PC-3 (cell line): ENCODE results near the gene UBASH3A. TPM values are rescaled to one million over a fixed set of nuclear protein-coding genes. Genes with fewer than 3 reads are reported as not detected.

Source experiments
- ATAC-seq: fragments of 200-7000 bp; cut with Tn5 transposase; 2 replicates; pipeline ENCODE4 v1.9.1; 2020; ENCODE audit warnings: mild to moderate bottlenecking, moderate library complexity
- BruUV-seq: library from RNA; stranded (reverse); fragments of 400-500 nt; replicated peaks from 2 replicates; lab custom pipeline; 2021; lab: Mats Ljungman, UMichigan
- CTCF ChIA-PET: fragments of 300-600 bp; sonication (Branson Sonifier 250); formaldehyde crosslinking; loops from one replicate; lab custom pipeline; 2022; ENCODE audit warnings: antibody characterized with exemption; lab: Charles Lee
- POLR2A ChIA-PET: fragments of 300-600 bp; sonication (Branson Sonifier 250); formaldehyde crosslinking; loops from one replicate; lab custom pipeline; 2022; ENCODE audit warnings: antibody characterized with exemption; ENCODE audit not compliant: unreplicated experiment; lab: Charles Lee
- DNase-seq: peaks from one replicate; pipeline ENCODE4 v3.0.0-alpha.2; 2015
- H2AFZ ChIP-seq: fragments of 300-600 bp; sonication (generic); 2 replicates; pipeline ENCODE4 v1.6.0; 2016; ENCODE audit warnings: antibody characterized with exemption, low read length
- H3F3A ChIP-seq: fragments of 300-600 bp; sonication (generic); one replicate; pipeline ENCODE4 v1.6.0; 2017; ENCODE audit warnings: antibody characterized with exemption, low read length, control low read depth, mild to moderate bottlenecking; ENCODE audit not compliant: unreplicated experiment
- H3K27ac ChIP-seq: fragments of 300-600 bp; sonication (generic); 2 replicates; pipeline ENCODE4 v1.5.1; 2016; ENCODE audit warnings: mild to moderate bottlenecking, low read length
- H3K27me3 ChIP-seq: fragments of 300-600 bp; sonication (generic); 2 replicates; pipeline ENCODE4 v1.6.1; 2016; ENCODE audit warnings: low read length, mixed read lengths
- H3K36me3 ChIP-seq: fragments of 300-600 bp; sonication (generic); 2 replicates; pipeline ENCODE4 v1.6.1; 2016; ENCODE audit warnings: low read depth, mixed run types, low read length, mixed read lengths
- H3K4me1 ChIP-seq: fragments of 300-600 bp; sonication (generic); 2 replicates; pipeline ENCODE4 v1.5.1; 2016; ENCODE audit warnings: low read length; ENCODE audit not compliant: insufficient read depth
- H3K4me2 ChIP-seq: fragments of 300-600 bp; sonication (generic); 2 replicates; pipeline ENCODE4 v1.6.0; 2016; ENCODE audit warnings: low read length
- H3K4me3 ChIP-seq: fragments of 300-600 bp; sonication (generic); 2 replicates; pipeline ENCODE4 v1.5.1; 2016; ENCODE audit warnings: mild to moderate bottlenecking, low read length, mixed read lengths
- H3K79me2 ChIP-seq: fragments of 300-600 bp; sonication (generic); 2 replicates; pipeline ENCODE4 v1.6.1; 2017; ENCODE audit warnings: low read length, mixed read lengths
- H3K9ac ChIP-seq: fragments of 300-600 bp; sonication (generic); 2 replicates; pipeline ENCODE4 v1.6.0; 2016; ENCODE audit warnings: mild to moderate bottlenecking, low read length
- H3K9me2 ChIP-seq: fragments of 300-600 bp; sonication (generic); replicated peaks from 2 replicates; pipeline ENCODE4 v1.6.1; 2016; ENCODE audit warnings: mixed run types, low read length, mixed read lengths
- H3K9me3 ChIP-seq: fragments of 300-600 bp; sonication (generic); 2 replicates; pipeline ENCODE4 v1.6.1; 2016; ENCODE audit warnings: low read length, mixed read lengths
- H4K20me1 ChIP-seq: fragments of 300-600 bp; sonication (generic); 2 replicates; pipeline ENCODE4 v1.6.1; 2016; ENCODE audit warnings: low read length, mixed read lengths
- EZH2 ChIP-seq: fragments of 300-600 bp; sonication (generic); IDR thresholded peaks from one replicate; pipeline ENCODE4 v1.6.1; 2017; ENCODE audit warnings: antibody characterized with exemption, mild to moderate bottlenecking, low read length; ENCODE audit not compliant: unreplicated experiment
- EZH2phosphoT487 ChIP-seq: fragments of 300-600 bp; sonication (generic); IDR thresholded peaks from 2 replicates; pipeline ENCODE4 v1.6.1; 2018; ENCODE audit warnings: mild to moderate bottlenecking, antibody characterized with exemption, low read length, borderline replicate concordance
- intact Hi-C: fragments of 100-400 bp; cut with micrococcal nuclease; formaldehyde crosslinking; loops from 2 replicates; pipeline ENCODE4 v1.9.0; 2023
- total RNA-seq: library from RNA; depleted of rRNA; stranded (reverse); fragments of >200 nt; gene quantifications from 2 replicates; pipeline ENCODE4 v1.2.3, GENCODE V29; 2014
- TF ChIP-seq, protein P1 (sequence below): fragments of 300-600 bp; sonication (generic); conservative IDR thresholded peaks from 2 replicates; pipeline ENCODE4 v1.5.1; 2017; ENCODE audit warnings: antibody characterized with exemption, low read depth, mild to moderate bottlenecking, low read length

The UBASH3A gene
- total RNA-seq, 1 experiment from 2014 or later: 1.0 TPM

DNA sequence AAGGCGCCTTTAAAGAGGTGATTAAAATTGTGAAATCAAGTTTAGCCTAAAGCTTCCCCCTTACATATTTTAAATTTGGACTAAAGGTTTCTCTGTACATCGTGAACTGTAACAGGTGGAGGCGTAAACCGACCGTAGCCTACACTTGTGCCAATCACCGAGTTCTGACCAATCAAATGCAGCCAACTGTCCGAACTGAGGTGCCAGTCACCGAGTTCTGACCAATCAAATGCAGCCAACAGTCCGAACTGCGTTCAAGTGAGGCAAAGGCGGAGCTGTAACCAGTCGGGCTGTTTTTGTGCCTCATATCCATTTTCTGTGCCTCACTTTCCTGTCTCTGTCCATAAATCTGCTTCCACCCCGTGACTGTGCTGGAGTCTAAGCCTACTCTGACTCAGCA is 44.8 kb upstream of the UBASH3A start:
- ATAC-seq (no peak), DNase-seq (no peak)
- Histone ChIP-seq H3F3A (no peaks in the 10 kb centered on the region), H3K9me2 (no peaks in the 10 kb centered on the region), H3K9me3 (peaks cover 9% of the 10 kb centered on the region; the same call in 1 of the 2 replicates), H4K20me1 (no peaks in the 10 kb centered on the region), H3K36me3 (no peaks in the 10 kb centered on the region), H3K4me2 (no peak overlapping the region), H3K79me2 (no peaks in the 10 kb centered on the region), H2AFZ (no peak overlapping the region), H3K4me3 (no peak overlapping the region), H3K4me1 (peaks cover 19% of the 10 kb centered on the region), H3K9ac (no peak overlapping the region), H3K27me3 (no peaks in the 10 kb centered on the region), H3K27ac (no peak overlapping the region)
- intact Hi-C loops: no loop called here
- TF ChIP-seq EZH2 (no peak), EZH2phosphoT487 (no peak)
- TF ChIP-seq, protein P1, sequence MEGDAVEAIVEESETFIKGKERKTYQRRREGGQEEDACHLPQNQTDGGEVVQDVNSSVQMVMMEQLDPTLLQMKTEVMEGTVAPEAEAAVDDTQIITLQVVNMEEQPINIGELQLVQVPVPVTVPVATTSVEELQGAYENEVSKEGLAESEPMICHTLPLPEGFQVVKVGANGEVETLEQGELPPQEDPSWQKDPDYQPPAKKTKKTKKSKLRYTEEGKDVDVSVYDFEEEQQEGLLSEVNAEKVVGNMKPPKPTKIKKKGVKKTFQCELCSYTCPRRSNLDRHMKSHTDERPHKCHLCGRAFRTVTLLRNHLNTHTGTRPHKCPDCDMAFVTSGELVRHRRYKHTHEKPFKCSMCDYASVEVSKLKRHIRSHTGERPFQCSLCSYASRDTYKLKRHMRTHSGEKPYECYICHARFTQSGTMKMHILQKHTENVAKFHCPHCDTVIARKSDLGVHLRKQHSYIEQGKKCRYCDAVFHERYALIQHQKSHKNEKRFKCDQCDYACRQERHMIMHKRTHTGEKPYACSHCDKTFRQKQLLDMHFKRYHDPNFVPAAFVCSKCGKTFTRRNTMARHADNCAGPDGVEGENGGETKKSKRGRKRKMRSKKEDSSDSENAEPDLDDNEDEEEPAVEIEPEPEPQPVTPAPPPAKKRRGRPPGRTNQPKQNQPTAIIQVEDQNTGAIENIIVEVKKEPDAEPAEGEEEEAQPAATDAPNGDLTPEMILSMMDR: no peak
- POLR2A ChIA-PET: no interaction called here
- CTCF ChIA-PET: interaction anchor here (0.6 kb wide), 1 partner anchor 50 kb away, joined by 5 read pairs; no protein-coding TSS in a partner anchor
- no TSS peak for BruUV-seq

DNA sequence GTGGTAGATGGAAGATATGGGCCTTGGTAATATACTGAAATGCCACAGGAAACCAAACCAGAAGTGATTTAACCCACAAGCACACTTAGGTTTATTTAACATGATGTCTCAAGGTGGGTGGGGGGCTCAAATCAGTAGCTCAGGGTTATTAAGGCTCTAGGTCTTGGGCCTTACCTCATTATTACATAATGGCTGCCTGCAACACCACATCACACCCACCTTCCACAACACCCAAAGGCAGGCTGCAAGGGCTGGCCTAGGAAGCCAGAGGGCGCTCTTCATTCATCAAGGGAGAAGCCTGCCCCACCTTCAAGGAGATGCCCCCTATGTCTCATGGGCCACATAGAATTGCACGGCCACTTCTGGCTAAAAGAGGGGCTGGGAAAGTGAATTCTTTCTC is 43.4 kb upstream of the UBASH3A start:
- BruUV-seq: no TSS peak
- Histone ChIP-seq H3K4me3 (no peak overlapping the region), H3F3A (no peaks in the 10 kb centered on the region), H2AFZ (no peak overlapping the region), H3K4me1 (peaks cover 31% of the 10 kb centered on the region), H3K9me3 (peaks cover under 1% of the 10 kb centered on the region; the same call in 1 of the 2 replicates), H4K20me1 (no peaks in the 10 kb centered on the region), H3K79me2 (no peaks in the 10 kb centered on the region), H3K9me2 (no peaks in the 10 kb centered on the region), H3K4me2 (no peak overlapping the region), H3K27ac (peak overlapping the region; percentile 97), H3K27me3 (no peaks in the 10 kb centered on the region), H3K9ac (no peak overlapping the region), H3K36me3 (no peaks in the 10 kb centered on the region)
- ChIA-PET CTCF (no interaction called here), POLR2A (no interaction called here)
- TF ChIP-seq EZH2: no peak
- TF ChIP-seq, protein P1: peak; percentile 72
- DNase-seq (peak; percentile 25), ATAC-seq (no peak)
- intact Hi-C loops: no loop called here

DNA sequence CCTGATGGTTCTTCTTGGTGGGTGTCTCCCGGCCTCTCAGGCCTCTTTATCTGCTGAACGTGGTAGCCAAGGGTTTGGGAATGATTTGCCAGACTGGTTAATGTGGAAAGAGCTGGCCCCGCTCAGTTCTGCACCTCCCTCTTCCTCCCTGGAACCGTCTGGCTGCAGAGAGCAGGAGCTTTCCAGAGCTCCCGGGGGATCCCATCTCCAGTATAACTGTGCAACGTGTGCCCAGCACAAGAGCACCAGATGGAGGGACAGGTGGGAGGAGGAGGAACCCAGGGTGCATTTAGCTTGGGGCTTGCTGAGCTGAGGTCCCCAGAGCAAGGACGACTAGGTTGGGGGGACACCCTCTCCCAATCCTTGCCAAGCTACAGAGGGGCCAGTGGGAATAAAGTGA is 42.4 kb upstream of the UBASH3A start:
- H3K9me3 ChIP-seq: no peaks in the 10 kb centered on the region
- no peak overlapping the region for H2AFZ ChIP-seq
- H3K4me3 ChIP-seq: no peak overlapping the region
- TF ChIP-seq, protein P1: no peak
- no peak for TF ChIP-seq EZH2phosphoT487
- no peak overlapping the region for H3K4me2 ChIP-seq
- H3F3A ChIP-seq: no peaks in the 10 kb centered on the region
- BruUV-seq: no TSS peak
- no peaks in the 10 kb centered on the region for H3K27me3 ChIP-seq
- H3K9me2 ChIP-seq: no peaks in the 10 kb centered on the region
- no peaks in the 10 kb centered on the region for H3K79me2 ChIP-seq
- H3K9ac ChIP-seq: peak overlapping the region; percentile 7; the same call in 1 of the 2 replicates
- ATAC-seq (no peak), DNase-seq (no peak)
- H4K20me1 ChIP-seq: no peaks in the 10 kb centered on the region
- POLR2A ChIA-PET: no interaction called here
- H3K27ac ChIP-seq: peak overlapping the region; percentile 97
- CTCF ChIA-PET: no interaction called here
- no peaks in the 10 kb centered on the region for H3K36me3 ChIP-seq
- intact Hi-C loops: no loop called here
- peaks cover 41% of the 10 kb centered on the region for H3K4me1 ChIP-seq
